ENCODE data around the gene STAC. TPM values are rescaled to one million over a fixed set of nuclear protein-coding genes. Genes with fewer than 3 reads are reported as not detected.
"Not testable (repeated sequence)": the region's sequence is repeated elsewhere in the genome, so short reads cannot be mapped to it uniquely, and the experiment has no call there.

The STAC gene
- total and polyA plus RNA-seq, 5 experiments from 2014 or later: not detected

DNA sequence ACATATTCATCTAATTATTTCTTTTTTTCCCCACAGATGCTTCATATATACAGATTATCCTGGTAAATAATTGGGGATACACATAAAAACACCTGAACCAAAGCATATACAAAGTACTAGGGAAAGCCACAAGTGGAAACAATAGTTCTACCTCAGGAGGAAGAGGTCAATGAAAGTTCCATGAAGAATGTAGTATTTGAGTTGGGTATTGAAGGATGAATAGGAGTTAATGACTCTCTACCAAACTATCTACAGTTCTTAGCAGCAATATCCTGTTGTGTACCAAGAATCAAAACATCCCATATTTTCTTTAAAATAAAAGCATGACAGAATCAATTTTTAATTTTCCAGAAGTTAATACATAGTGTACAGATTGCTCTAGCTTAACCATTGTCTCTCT is 78.9 kb downstream of the STAC start:
- H3K27ac Mint-ChIP-seq: no peak overlapping the region
- H3K27me3 Mint-ChIP-seq: peaks cover 0 to 24% (median 5%) of the 10 kb centered on the region in 5 donors
- H3K4me3 Mint-ChIP-seq: no peak overlapping the region
- POLR2A ChIA-PET: no interaction called here
- ATAC-seq: no peak
- H3K9me3 Mint-ChIP-seq: peaks cover 0 to 1% (median 0%) of the 10 kb centered on the region in 9 donors
- H3K4me1 Mint-ChIP-seq: peaks cover 0 to 2% (median 0%) of the 10 kb centered on the region in 4 donors
- DNase-seq: no peak
- H3K36me3 Mint-ChIP-seq: no peaks in the 10 kb centered on the region

DNA sequence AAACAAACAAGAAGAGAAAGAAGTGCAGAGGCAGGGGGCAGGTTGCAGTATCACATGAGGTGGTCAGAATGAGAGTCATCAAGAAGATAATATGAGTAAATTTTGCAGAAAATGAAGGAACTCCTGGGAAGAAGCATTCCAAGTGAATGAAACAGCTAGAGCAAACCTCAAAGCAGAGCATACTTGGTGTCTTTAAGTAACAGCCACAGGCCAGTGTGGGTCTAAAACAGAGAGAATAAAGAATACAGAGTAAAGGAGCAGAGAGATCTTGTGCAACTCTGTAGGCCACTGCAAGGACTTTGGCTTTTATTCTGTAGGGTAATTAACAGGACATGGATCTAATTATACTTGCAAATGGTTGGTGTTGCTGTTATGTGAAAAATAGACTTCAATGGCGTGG is 81.3 kb downstream of the STAC start:
- DNase-seq: no peak
- no peaks in the 10 kb centered on the region for H3K4me1 Mint-ChIP-seq
- peaks cover 0 to 19% (median 5%) of the 10 kb centered on the region in 5 donors for H3K27me3 Mint-ChIP-seq
- H3K9me3 Mint-ChIP-seq: peaks cover 0 to 12% (median 6%) of the 10 kb centered on the region in 9 donors
- ATAC-seq: no peak
- H3K27ac Mint-ChIP-seq: peak overlapping the region in 1 of 10 donors; percentile 20
- H3K36me3 Mint-ChIP-seq: no peaks in the 10 kb centered on the region
- POLR2A ChIA-PET: no interaction called here
- H3K4me3 Mint-ChIP-seq: no peak overlapping the region

DNA sequence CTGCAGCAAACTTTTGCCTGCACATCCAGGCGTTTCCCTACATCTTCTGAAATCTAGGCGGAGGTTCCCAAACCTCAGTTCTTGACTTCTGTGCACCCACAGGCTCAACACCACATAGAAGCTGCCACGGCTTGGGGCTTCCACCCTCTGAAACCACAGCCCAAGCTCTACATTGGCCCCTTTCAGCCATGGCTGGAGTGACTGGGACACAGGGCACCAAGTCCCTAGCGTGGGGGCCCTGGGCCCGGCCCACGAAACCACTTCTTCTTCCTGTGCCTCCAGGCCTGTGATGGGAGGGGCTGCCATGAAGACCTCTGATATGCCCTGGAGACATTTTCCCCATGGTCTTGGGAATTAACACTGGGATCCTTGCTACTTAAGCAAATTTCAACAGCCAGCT is 91.7 kb downstream of the STAC start:
- H3K27me3 Mint-ChIP-seq: peaks cover 1 to 24% (median 3%) of the 10 kb centered on the region in 5 donors
- H3K36me3 Mint-ChIP-seq, H3K4me1 Mint-ChIP-seq, H3K27ac Mint-ChIP-seq, ATAC-seq, H3K4me3 Mint-ChIP-seq, POLR2A ChIA-PET, DNase-seq: not testable (repeated sequence)
- H3K9me3 Mint-ChIP-seq: peaks cover 0 to 16% (median 4%) of the 10 kb centered on the region in 9 donors

DNA sequence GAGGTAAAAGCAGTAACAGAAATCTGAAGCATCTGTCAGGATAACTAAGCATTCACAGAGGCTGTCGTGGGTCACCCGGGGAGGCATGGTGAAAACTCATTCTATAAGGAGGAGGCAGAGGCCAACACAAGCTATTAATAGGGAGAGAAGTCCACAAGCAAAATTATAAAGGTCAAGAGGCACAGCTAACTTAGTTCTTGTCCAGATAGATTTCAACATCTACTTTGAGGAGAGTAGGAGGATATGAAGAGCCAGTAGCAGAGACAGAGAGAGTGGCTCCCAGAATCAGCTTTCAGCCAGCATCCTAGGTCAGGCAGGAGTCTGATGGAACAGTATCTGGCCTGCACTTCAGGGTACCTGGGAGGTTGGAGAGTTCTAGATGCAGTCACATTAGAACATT is 95.3 kb downstream of the STAC start:
- H3K4me3 Mint-ChIP-seq: no peak overlapping the region
- POLR2A ChIA-PET: no interaction called here
- peaks cover 0 to 21% (median 4%) of the 10 kb centered on the region in 9 donors for H3K9me3 Mint-ChIP-seq
- no peak overlapping the region for H3K27ac Mint-ChIP-seq
- DNase-seq (no peak), ATAC-seq (no peak)
- H3K27me3 Mint-ChIP-seq: peaks cover 0 to 20% (median 1%) of the 10 kb centered on the region in 5 donors
- H3K36me3 Mint-ChIP-seq: peaks cover 0 to 11% (median 0%) of the 10 kb centered on the region in 3 donors
- no peaks in the 10 kb centered on the region for H3K4me1 Mint-ChIP-seq

DNA sequence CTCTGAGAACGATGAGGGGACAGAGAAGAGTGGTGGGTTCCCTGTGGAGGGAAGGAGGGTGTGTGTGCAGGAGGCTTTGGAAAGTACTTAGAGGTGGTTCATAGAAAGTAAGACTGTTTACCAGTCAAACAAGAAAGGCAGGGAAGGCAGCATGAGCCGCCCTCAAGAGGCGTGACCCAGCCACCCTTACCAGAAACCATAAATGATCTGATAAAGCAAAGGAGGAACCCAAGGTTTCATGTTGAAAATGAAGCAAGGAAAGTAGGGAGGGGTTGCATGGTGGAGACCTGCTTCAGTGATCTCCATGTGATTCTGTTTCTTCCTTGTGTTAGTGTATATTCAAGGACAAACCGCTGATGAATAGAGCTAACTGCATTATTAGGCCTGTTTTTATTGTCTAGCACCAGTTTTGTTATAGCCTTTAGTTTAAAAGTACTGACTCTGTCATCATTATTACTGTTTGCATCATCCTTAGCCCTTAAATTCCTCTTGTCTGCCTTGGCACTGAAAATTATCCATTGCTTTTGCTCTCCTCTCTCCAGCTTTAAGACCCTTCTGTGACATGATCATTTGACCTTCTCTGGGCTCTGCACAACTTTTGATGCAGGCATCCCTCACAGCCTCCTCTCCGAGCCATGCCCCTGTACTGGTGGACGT is 96.1 kb downstream of the STAC start:
- Mint-ChIP-seq H3K36me3 (peaks cover 0 to 11% (median 0%) of the 10 kb centered on the region in 3 donors), H3K4me1 (no peaks in the 10 kb centered on the region), H3K27ac (no peak overlapping the region), H3K4me3 (no peak overlapping the region), H3K27me3 (peaks cover 0 to 11% (median 1%) of the 10 kb centered on the region in 5 donors), H3K9me3 (peaks cover 0 to 17% (median 4%) of the 10 kb centered on the region in 9 donors)
- DNase-seq (no peak), ATAC-seq (no peak)
- POLR2A ChIA-PET: no interaction called here

DNA sequence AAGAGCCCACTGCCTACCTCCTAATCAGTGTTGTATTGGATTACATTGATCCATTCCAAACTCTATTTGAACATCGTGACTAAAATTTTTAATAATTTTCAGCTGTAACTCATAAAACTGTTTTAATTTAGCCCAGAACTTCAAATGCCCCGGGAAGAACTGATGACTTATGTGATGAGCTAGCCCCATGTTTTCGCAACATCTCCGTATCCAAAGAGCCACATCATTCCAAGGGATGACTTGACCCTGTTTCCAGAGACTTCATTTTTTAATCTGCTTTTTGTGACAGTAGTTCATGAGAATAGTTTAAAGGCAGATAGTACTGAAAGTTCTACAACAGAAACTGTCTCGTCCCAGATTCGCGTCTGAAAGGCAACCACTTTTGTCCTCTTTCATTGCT is 97.4 kb downstream of the STAC start:
- no peak for ATAC-seq
- DNase-seq: no peak
- POLR2A ChIA-PET: no interaction called here
- no peaks in the 10 kb centered on the region for H3K4me1 Mint-ChIP-seq
- H3K9me3 Mint-ChIP-seq: peaks cover 0 to 11% (median 2%) of the 10 kb centered on the region in 9 donors
- H3K27me3 Mint-ChIP-seq: peaks cover 0 to 9% (median 0%) of the 10 kb centered on the region in 5 donors
- no peak overlapping the region for H3K4me3 Mint-ChIP-seq
- H3K27ac Mint-ChIP-seq: no peak overlapping the region
- peaks cover 0 to 9% (median 0%) of the 10 kb centered on the region in 3 donors for H3K36me3 Mint-ChIP-seq

DNA sequence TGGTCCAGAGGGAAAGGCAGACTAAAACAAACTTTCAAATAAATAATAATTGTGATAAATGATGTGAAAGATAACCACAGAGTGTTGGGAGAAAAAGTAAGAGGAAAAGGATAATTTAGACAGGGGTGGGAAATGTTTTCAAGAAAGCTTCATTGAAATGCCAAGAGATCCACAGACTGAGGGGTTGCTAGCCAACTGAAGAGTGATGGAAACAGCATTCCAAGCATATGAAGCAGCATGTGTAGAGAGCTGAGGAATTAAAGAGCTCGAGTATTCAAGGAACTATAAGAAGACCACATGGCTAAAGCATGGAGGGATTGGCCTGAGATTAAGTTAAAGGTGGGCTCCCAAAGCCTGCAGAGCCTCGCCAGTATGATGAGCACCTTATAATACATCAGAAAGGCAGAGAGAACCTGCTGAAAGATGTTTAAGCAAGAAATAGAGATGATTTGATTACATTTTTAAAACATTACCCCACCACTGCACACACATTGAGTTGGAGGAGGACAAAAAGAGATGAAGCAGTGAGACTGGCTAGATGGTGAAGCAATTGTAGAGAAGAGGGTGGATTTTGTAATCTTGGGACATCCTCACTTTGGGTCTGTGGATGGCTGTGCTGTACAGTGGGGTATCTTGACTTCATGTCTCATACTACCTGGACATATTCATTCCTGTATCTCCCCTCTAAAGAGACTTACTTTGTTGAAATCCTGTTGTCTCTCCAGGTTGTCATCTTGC is 100.8 kb downstream of the STAC start:
- no peak overlapping the region for H3K27ac Mint-ChIP-seq
- no peak overlapping the region for H3K4me3 Mint-ChIP-seq
- POLR2A ChIA-PET: no interaction called here

DNA sequence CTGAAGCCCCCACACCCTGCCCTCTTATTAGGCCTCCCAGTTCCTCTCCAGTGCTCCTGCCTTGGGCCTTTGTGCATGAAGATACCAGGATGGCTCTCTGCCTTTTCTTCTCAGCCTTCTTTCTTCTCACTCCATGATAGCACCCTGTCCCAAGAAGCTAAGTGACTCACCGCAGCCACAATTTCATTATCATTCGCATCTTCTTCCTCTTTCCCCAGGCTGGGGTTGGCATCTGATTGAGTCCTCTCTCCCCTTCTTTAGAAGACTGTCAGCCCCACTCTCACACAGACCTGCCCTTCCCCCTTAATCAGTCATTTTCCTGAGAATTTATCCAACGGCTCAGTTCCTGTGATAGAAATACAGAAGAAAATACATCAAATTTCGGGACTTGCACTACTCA is 102.0 kb downstream of the STAC start:
- Mint-ChIP-seq H3K4me1 (no peaks in the 10 kb centered on the region), H3K4me3 (no peak overlapping the region), H3K27me3 (peaks cover 0 to 14% (median 1%) of the 10 kb centered on the region in 5 donors), H3K9me3 (peaks cover 0 to 10% (median 0%) of the 10 kb centered on the region in 9 donors), H3K27ac (no peak overlapping the region), H3K36me3 (peaks cover 0 to 7% (median 0%) of the 10 kb centered on the region in 3 donors)
- ATAC-seq (no peak), DNase-seq (no peak)
- POLR2A ChIA-PET: no interaction called here

More for the DNA sequence above, 100.8 kb downstream of the STAC start:
- peaks cover 0 to 10% (median 0%) of the 10 kb centered on the region in 9 donors for H3K9me3 Mint-ChIP-seq
- DNase-seq (no peak), ATAC-seq (no peak)
- H3K27me3 Mint-ChIP-seq: peaks cover 0 to 6% (median 1%) of the 10 kb centered on the region in 5 donors
- peaks cover 0 to 7% (median 0%) of the 10 kb centered on the region in 3 donors for H3K36me3 Mint-ChIP-seq
- no peaks in the 10 kb centered on the region for H3K4me1 Mint-ChIP-seq

DNA sequence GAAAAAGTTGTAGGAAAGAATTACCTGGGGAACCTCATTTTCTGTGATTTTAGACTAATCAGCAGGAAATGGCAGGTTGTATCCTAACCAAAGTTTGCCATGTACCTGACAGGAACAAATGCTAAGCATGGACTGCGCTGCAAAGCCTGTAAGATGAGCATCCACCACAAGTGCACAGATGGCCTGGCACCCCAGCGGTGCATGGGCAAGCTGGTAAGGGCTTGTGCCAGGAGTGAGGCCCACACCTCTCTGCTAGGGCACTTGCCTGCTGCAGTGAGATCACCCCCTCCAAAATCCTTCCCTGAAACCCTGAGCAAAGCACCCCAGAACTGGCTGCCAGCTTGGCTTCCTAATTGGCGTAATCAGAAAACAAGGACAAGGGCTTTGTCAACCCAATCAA is 102.6 kb downstream of the STAC start:
- H3K27me3 Mint-ChIP-seq: peaks cover 0 to 14% (median 1%) of the 10 kb centered on the region in 5 donors
- H3K36me3 Mint-ChIP-seq: peaks cover 0 to 7% (median 0%) of the 10 kb centered on the region in 3 donors
- H3K4me3 Mint-ChIP-seq: no peak overlapping the region
- ATAC-seq (no peak), DNase-seq (no peak)
- POLR2A ChIA-PET: no interaction called here
- no peaks in the 10 kb centered on the region for H3K4me1 Mint-ChIP-seq
- H3K9me3 Mint-ChIP-seq: peaks cover 0 to 10% (median 0%) of the 10 kb centered on the region in 9 donors
- no peak overlapping the region for H3K27ac Mint-ChIP-seq

DNA sequence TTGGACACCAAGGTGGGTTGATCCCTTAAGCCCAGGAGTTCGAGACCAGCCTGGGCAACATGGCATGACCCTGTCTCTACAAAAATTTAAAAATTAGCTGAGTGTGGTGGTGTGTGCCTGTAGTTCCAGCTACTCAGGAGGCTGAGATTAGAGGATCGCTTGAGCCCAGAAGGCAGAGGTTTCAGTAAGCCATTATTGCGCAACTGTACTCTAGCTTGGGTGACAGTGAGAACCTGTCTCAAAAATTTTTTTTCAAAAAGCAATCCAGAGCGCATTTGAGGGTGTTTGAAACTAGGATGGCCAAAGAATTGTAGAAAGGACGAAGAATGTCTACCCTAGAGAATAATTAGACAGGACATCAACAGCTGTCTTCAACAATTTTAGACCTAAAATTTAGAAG is 103.4 kb downstream of the STAC start:
- ATAC-seq (no peak), DNase-seq (no peak)
- Mint-ChIP-seq H3K27me3 (peaks cover 0 to 14% (median 1%) of the 10 kb centered on the region in 5 donors), H3K4me1 (no peaks in the 10 kb centered on the region), H3K4me3 (no peak overlapping the region), H3K27ac (no peak overlapping the region), H3K36me3 (peaks cover 0 to 7% (median 0%) of the 10 kb centered on the region in 3 donors), H3K9me3 (peaks cover 0 to 10% (median 0%) of the 10 kb centered on the region in 9 donors)
- POLR2A ChIA-PET: no interaction called here

DNA sequence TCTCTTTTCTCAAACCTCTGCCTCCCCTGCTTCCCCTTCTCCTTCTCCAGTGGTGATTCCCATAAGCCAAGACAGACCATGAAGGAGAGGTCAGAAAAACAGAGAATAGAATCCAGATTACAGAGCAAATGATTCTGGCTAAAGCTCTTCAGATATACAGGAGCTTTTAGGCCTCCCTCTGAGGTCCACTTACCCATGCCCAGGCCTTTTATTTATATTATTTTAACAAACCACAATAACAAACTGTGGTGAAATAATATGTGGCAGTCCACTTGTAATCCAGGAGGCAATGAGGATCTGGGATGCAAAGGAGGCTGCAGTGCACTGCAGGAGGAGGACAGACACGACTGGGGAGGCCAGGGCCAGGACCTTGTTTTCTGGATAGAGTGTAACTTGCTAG is 104.1 kb downstream of the STAC start:
- DNase-seq (no peak), ATAC-seq (no peak)
- Mint-ChIP-seq H3K27me3 (peaks cover 0 to 14% (median 4%) of the 10 kb centered on the region in 5 donors), H3K4me3 (no peak overlapping the region), H3K36me3 (peaks cover 0 to under 1% (median 0%) of the 10 kb centered on the region in 3 donors), H3K27ac (no peak overlapping the region), H3K9me3 (peaks cover 0 to 3% (median 0%) of the 10 kb centered on the region in 9 donors), H3K4me1 (no peaks in the 10 kb centered on the region)
- POLR2A ChIA-PET: no interaction called here

DNA sequence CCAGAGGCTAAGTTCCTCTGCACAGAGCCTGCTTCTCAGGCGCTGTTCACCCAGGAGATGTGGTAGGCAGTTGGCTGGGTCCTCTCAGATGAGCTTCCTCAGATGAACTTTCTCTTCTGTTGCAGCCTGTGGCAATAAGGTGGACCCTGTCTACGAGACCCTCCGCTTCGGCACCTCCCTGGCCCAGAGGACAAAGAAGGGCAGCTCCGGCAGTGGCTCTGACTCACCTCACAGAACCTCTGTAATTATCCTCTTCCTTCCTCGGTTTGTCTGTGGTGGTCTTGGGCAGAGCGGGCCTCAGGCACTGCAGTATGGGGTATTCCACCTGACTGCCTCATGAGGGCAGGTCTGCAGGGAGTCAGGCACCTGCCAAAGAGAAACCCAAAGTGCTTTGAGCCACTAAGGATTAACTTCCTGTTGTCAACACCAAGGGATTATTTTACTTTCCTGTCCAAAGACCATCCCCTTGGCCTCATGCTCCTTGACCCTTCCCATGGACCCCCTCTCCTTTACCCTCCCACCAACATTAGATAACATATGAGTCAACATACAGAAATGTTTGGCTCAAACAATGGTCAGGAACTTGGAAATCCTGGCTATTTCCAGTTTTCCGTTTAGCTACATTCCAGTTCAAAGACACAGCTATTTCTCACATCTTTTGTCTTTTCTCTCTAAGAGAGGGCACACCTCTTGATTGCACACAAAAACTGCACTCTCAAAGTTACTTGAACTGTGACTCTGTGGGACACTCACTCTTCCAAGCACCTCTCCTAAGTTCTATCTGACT is 105.9 kb downstream of the STAC start:
- no peak for DNase-seq
- no peaks in the 10 kb centered on the region for H3K4me1 Mint-ChIP-seq
- H3K4me3 Mint-ChIP-seq: no peak overlapping the region
- peaks cover 0 to 3% (median 0%) of the 10 kb centered on the region in 9 donors for H3K9me3 Mint-ChIP-seq
- H3K27ac Mint-ChIP-seq: no peak overlapping the region
- no peak for ATAC-seq
- H3K36me3 Mint-ChIP-seq: no peaks in the 10 kb centered on the region
- H3K27me3 Mint-ChIP-seq: peaks cover 1 to 18% (median 9%) of the 10 kb centered on the region in 5 donors
- POLR2A ChIA-PET: no interaction called here

DNA sequence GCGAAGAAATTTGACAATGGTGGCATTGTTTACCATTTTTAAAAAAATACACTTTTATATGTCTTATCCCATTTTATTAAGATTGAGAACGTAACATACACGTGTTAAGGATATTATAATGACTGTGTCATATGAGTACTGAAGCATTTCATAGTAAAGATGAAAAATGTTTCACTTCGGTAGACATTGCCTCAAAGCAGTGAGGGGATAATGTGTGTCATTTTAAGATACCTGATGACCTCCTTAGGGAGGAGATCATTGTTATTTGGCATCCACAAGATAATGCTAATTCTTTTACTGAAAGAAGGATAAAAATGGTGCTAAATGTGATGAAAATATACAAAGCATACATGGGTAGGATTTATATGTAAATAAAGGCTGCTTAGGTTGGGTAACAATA is 107.3 kb downstream of the STAC start:
- no peak overlapping the region for H3K27ac Mint-ChIP-seq
- H3K4me3 Mint-ChIP-seq: no peak overlapping the region
- no peak for DNase-seq
- H3K4me1 Mint-ChIP-seq: no peaks in the 10 kb centered on the region
- POLR2A ChIA-PET: no interaction called here
- no peak for ATAC-seq
- peaks cover 0 to 3% (median 0%) of the 10 kb centered on the region in 9 donors for H3K9me3 Mint-ChIP-seq
- H3K36me3 Mint-ChIP-seq: no peaks in the 10 kb centered on the region
- peaks cover 1 to 14% (median 9%) of the 10 kb centered on the region in 5 donors for H3K27me3 Mint-ChIP-seq
